Suppressor macrophage treated with lipopolysaccharide for 4 hours (primary cell): ENCODE measurements around the gene CCNK.

Source experiments
- DNase-seq: peaks from one replicate; pipeline ENCODE4 v3.0.0-alpha.2; 2020

The CCNK gene

GRCh38 chr14:99556134-99556791 is 75.1 kb downstream of the CCNK start:
- no peak for DNase-seq

DNA sequence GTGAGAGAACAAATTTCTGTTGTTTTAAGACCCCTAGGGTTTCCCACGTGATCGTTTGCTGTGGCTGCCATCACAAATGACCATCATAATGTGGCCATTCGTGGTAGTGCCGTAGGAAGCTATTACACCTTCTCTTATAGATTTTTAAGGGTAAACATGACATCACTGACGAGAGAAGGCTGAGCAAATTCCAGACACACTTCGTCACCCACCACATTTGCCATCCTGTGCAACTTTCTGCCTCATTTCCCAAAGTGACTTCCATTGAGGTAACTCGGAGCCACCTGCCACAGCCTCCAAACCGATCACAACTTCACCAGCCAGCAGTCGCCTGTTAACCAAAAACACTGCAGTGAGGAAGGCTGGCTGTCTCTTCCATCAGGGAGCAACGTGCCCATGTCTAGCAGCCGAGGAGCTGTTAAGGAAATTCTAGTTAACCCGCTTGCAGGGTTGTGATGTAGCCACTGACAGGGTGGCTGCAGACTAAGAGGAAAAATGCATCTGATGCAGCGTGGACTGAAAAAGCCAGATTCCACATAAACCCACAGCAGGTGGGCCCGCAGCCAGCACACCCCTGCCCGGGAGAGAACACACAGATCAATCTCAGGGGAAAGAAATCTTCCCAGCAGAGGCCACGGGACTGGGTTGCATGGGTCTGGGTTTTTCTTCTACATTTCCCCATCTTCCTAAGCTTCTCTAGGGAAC is 78.2 kb downstream of the CCNK start:
- no peak for DNase-seq

DNA sequence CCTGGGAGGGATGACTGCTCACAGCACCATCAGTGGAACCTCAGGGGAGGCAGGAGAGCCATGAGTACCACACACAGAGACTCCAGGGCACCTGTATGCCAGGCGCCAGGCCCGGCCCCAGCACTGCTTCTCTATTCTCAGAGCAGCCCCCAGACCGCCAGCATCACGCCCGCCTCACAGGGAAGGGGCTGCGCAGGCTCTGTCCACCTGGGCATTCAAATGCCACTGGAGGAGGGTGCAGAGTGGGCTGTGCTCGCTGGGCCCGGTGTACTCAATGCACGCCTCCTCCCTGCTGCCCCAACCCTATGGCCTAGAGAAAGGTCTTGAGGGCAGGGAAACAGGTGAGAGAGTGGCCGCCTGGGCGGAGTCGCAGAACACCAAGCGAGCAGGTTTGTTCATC is 79.2 kb downstream of the CCNK start:
- no peak for DNase-seq

DNA sequence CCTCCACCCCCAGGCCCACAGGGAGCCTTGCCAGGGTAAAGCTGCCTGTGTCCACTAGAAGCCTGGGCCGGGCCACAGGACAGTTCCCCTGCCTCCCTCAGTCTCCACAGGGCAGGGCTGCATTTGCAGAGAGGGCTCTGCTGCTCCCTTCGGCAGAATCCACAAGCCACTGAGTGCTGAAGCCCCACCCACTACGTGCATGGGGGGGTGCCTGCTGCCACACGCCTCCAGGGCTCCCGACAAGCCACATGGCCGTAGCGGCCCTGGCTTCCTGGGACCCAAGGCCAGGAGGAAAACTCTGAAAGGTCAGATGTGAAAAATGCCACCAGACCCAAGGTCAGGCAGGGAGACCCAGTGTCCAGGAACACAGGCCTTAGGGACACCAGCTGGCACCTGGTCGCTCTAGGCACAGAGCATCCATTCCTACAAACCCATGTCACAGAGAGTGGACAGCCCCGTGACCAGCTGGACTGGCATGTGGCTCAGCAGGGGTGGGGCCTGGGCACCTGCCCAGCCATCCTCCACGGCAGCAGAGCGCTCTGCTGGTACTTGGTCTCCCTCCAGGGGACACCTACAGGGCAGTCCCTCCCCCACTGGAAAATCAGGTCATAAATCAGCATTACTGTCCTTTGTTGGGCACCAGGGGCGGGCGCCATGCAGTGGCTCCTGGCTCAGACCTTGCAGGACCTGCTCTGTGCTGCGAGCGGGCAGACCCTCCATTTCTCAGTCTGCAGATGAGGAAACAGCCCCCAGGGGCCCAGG is 79.9 kb downstream of the CCNK start:
- no peak for DNase-seq

- DNase-seq: no peak
Measured at GRCh38 chr14:99561864-99562263, 80.7 kb downstream of the CCNK start.
